H4 (cell line): ENCODE measurements around the gene PEX7. TPM values are rescaled to one million over a fixed set of nuclear protein-coding genes. Genes with fewer than 3 reads are reported as not detected.
"Not testable (repeated sequence)": the region's sequence is repeated elsewhere in the genome, so short reads cannot be mapped to it uniquely, and the experiment has no call there.

Source experiments
- DNase-seq: peaks from one replicate; pipeline ENCODE4 v3.0.0-alpha.2; 2015; ENCODE audit warnings: low spot score
- total RNA-seq: library from RNA; depleted of rRNA; stranded (reverse); fragments of >200 nt; shearing (Covaris generic); gene quantifications from 2 replicates; pipeline ENCODE4 v1.2.3, GENCODE V29; 2014

PEX7 gene
- total RNA-seq, 1 experiment from 2014 or later, result 8.2 TPM

DNA sequence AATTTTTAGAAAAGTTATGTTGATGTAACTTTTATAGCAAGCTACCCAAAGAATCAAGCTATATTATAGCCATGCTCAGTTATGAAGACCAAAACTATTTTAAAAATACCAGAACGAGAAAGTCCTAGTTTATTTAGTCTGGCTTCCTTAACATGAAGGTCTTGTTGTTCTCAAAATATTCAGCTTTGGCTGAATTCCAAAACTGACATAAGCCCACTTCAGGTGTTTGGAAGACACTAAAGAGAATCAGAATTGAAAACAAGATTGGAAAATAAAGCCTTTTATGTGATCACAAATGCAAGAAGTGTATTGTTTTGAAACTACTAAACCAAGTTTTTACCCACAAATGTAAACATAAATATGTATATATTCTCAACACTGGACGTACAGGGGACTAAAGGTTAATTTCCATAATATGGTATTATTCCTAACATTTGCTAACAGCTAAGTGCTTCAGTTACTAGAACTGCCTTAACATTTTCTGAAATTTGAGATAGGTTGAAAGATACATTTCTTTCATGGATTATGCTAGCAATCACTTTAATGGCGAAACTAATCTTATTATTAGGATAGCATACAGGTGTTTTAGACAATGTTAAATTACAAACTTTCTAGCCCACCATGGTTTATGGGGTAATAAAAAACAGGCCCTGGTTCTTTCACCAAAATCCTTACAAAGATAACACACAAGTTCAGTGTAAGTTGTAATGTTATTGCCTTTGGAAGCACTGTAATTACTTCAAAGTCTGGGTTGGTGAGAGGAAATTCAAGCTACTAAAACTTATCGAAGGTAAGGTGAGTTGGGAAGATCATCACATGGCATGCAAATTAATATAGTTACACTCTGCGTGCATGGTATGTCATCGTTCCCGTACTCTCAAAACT is 31.7 kb upstream of the PEX7 start:
- no peak for DNase-seq

DNA sequence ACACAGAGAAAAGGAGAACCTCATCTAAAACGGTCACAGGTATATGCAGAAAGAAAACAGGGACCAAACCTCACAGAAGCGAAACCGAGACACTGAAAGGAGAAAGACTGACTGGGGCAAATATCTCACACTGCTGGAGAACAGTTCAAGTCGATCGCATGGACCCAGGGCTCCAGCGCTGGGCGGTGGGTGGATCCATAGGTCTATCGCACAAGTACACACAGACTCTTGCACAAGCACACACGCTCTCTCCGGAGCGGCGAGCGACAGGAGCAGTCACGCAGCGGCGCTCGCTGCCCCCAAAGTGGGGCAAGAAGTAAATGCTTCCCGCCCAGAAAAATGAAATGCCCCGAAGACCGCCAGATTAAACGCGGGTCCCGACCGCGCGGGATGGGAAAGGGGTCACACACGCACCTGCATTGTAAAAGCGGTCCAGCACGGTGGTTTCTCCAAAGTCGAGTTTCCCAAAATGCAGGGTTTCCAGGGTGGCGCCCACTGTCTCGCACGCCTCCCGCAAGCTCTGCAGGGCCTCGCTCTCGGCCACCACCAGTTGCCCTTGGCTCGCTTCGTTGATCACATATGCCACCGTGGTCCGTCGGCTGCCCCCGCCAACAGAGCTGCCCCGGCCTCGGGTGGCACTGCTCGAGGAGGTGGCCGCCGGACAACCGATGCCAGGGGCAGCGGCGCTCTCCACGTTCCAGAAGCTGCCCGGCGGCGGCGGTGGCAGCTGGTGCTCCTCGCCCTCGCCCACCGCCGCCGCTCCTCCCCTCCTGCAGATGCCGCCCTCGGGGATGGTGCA is 30.9 kb upstream of the PEX7 start:
- DNase-seq, result peak; percentile 13

DNA sequence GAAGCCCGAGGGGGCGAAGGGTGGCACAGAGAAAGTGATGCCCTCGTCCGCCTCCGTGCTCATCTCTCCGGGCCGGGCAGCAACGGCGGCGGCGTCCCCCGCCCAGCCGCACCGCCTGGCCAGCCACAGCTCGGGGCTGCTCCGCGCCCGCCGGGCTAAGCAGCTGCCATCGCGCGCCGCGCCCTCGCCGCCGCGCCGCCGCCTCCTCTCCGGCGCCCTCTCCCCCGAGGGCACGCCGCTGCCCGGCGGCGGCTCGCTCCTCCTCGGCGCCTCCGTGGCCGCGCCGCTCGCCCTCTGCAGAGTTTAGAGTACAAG is 30.3 kb upstream of the PEX7 start:
- DNase-seq, result no peak

DNA sequence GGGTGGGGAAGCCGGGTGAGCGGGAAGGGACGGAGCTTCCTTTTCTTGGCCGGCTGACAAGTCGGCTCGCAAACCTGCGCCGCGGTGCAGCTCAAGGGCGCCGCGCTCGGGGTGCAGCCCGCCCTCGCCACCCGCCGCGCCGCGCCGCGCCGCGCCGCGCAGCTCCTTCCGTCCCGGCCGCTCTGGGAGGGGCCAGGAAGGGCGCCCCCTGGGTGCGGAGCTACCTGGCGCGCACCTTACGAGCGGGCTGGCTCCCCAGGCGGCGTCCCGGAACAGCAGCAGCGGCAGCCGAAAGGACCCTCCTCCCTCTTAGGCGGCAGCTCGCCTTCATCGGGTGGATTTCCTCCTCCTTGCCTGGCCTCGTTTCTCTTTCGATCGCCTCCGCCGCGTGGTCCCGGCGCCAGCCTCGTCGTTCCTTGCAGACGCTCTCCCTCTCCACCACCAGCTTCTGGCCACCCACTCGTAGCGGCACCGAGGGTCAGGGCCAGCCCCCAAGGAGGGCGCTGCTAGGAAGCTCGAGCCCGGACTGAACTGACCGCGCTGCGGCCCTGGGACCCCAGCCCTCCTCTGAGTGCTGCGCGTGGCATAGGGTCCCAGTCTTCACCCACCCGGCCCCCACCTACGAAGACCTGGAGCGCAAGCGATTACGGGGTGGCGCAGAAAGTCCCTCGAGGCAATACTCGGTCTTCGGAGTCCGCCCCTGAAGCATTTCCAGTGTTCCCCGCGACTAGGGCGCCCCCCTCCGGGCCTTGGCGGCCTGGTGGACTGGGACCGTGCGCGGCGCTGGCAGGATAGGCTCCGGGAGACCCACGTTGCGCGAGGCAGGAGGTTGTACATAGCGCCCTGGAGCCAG is 29.8 kb upstream of the PEX7 start, which contains the start of gene MAP3K5:
Gene MAP3K5 (minus strand): TSS at position 68 of the 853 bp plus-strand sequence. CDS start 320 bp downstream, outside the sequence.
- peak; percentile 55 for DNase-seq

DNA sequence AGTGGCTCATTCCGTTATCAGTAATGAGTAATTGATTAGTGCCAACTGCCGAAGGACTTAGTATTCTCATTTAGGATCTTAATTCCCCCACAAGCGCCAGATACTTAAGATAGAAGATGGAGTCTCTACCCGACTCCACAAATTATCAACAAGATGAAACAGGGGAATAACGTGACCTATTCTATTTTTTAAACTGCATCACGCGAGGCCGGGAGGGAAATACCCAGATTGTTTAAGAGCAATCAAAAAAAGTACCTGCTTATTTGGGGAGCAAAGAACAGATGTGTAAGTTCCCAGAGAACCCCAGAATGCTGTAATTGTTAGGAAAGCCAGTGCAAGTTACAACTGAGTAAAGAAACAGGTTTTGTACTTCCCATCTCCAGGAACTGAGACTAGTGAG is 29.0 kb upstream of the PEX7 start:
- DNase-seq, result no peak

DNA sequence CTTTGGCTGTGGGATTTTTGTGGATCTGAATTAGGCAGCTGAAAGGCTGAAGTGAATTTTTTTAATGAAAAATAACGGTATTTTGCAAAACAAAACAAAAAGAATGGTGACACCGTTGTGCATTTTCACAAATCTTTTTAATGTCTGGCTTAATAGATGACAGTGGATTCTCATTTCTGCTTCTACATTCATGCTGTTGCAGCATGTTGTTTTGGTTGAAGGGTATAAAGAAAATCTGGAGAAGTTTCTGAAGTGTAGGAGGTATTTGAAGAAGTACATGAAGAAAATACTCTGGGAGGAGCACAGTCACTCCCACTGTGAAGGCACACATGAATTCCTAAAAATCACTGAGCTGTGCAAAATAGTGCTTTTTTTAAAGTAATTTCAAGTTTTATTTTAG is 27.0 kb upstream of the PEX7 start:
- no peak for DNase-seq

DNA sequence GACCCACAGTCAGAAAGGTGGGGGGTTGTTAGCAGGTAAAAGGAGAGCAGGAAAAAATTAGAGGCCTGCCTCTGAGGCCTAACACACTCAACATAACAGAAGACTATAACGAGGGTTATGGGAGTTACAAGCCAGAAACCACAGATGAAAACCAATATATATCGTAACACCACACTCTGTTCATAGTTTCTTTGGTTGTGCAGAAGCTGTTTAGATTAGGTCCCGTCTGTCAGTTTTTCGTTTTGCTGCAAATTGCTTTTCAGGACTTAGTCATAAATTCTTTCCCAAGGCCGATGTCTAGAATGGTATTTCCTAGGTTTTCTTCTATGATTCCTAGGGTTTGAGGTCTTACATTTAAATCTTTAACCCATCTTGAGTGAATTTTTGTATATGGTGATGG is 26.4 kb upstream of the PEX7 start:
- no peak for DNase-seq

DNA sequence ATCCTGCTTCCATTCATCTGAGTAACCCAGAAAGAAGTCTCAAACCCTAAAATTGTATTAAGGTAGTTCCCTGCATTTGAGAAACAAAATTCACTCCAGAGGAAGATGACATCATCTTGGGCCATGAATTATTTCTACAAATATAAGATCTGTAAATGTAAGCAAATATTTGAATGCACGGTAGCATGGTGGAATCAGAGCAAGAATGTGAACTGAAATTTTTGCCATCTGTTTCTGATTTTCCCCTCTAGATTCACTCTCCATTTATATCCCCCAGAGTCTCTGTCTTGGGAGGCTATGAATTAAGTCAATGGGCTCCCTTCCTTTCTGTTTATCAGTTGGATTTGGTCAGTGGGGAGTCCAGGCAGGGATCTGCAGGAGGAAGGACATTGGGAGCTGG is 24.3 kb upstream of the PEX7 start:
- no peak for DNase-seq

DNA sequence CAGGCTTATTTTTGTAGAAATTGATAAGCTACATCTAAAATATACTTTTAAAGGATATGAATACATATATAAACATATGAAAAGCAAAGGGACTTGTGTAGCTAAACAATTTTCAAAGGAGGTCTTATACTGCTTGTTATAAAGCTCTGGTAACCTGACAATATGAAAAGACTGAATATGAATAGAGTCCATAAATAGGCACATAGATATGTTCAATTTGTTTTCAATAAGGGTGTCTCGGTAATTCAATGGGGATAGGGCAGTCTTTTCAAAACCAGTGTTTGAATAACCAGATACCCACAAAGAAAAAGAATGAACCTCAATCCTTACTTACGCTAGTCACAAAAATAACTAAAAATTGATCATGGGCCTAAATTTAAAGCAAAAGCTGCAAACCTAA is 20.8 kb upstream of the PEX7 start:
- DNase-seq, result no peak

DNA sequence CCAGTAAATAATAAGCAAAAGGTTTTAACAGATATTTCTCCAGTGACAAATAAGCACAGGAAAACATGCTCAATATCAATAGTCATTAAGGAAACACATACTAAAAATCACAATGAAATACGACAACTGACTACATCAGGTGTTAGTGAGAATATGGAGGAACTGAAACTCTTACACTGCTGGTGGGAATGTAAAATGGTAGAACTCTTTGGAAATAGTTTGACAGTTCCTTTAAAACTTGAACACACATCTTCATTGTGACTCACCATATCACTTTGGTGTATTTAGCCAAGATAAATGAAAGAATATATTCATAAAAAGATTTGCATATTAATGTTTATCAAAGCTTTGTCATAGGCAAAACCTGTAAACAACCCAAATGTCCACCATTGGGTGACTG is 18.8 kb upstream of the PEX7 start:
- no peak for DNase-seq

DNA sequence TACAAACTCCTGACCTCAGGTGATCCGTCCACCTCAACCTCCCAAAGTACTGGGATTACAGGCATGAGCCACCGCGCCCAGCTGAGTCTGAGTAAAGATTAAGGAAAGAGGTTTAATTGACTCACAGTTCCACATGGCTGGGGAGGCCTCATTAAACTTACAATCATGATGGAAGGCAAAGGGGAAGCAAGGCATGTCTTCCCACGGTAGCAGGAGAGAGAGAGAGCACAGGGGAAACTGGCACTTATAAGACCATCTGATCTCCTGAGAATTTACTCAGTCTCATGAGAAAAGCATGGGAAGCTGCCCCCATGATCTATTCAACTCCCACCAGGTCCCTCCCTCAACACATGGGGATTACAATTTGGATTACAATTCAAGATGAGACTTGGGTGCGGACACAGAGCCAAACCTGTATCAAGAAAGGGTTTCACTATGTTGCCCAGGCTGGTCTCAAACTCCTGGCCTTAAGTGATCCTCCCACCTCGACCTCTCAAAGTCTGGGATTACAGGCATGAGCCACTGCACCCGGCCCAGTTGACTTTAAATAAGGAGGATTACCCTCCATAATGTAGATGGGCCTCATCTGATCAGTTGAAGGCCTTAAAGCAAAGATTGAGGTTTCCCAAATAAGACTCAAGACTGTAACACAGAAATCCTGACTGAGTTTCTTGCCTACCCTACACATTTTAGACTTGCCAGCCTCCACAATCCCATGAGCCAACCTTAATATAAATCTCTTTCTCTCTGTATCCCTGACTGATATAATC is 13.1 kb upstream of the PEX7 start:
- no peak for DNase-seq

DNA sequence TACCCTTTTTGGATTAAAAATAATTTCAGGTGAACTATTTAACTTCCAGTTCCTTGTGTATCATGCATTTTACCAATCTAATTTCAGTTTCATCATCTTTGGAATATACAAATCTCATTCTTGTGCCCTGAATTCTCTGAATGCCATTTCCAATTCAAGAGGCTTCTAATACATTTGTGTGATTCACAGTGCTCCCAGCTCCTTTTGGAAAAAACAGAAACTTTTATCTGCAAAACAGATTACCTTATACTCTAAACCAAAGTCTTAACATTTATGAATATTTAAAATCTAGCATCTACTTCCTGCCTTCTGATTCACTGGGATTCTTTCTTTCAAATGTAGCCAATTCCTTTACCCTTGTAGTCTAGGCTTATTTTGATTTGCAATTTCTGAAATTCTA is 11.1 kb upstream of the PEX7 start:
- no peak for DNase-seq

DNA sequence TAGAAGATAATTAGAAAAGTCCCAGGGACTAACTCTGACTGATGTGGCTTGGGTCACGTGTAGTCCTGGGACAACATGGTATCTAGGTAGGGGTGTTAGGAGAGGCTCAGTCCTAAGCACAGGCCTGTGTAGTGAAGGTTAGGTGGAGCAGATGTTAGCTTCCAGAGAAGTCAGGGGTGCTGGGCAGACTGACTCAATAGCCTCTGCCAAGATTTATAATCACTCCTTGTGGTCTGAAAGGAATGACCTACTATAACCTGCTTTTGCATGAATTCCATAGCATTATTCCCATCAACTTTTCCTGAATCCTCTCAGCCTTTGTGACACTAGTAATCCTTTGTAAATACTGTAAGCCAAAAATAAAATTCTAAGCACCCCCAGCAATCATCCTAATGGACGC is 10.2 kb upstream of the PEX7 start:
- no peak for DNase-seq

DNA sequence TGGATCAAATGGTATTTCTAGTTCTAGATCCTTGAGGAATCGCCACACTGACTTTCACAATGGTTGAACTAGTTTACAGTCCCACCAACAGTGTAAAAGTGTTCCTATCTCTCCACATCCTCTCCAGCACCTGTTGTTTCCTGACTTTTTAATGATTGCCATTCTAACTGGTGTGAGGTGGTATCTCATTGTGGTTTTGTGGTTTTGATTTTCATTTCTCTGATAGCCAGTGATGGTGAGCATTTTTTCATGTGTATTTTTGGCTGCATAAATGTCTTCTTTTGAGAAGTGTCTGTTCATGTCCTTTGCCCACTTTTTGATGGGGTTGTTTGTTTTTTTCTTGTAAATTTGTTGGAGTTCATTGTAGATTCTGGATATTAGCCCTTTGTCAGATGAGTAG is 6.8 kb upstream of the PEX7 start:
- DNase-seq, result not testable (repeated sequence)

DNA sequence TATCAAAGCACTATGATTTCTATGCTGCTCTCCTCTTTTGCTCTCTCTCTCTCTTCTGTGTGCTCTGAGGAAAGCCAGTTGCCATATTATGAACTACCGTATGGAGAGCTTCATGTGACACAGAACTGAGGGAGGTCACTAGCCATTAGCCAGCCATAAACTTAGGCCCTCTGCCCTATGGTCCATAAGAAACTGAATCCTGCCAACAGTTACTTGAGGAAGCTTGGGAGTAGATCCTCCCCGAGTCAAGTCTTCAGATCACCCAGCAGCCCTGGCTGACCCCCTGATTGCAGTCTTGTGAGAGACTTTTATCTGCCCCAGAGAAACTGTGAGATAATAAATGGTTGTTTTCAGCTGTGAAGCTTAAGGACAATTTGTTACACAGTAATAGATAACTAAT is 5.7 kb upstream of the PEX7 start:
- DNase-seq, result no peak

DNA sequence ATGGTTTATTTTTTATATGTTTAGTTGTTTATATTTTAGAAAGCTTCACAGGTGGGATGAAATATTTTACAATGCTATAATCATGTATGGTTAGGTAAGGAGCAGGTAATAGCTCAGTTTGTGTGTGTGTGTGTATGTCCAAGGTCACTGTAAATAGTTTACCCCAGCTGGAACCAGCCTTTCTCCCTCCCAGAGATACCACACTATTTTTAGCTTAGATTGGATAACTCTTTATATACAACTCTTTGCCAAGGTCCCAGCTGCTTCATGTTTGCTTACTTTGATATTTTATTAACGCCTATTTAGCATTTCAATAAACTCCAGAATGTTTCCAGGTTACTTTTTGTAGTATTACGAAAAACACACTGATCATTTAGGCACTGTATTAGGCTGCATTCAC is 1.8 kb upstream of the PEX7 start:
- no peak for DNase-seq

DNA sequence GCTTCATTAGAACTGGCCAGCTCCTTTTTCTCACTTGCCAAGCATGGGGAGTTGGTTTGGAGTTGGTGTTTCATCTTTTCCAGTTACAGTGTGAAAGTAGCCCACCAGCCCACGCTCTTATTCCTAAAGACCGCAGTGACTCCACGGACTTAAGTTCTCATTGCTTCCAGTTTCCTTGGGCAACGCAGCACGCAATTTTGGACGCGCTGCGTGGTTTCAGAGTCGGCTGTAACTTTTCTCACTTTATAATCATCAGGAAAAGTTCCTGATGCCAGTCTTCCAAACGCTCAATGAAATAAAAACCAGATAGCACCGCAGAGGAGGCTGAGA is 381 bp upstream of the PEX7 start:
- DNase-seq, result no peak

DNA sequence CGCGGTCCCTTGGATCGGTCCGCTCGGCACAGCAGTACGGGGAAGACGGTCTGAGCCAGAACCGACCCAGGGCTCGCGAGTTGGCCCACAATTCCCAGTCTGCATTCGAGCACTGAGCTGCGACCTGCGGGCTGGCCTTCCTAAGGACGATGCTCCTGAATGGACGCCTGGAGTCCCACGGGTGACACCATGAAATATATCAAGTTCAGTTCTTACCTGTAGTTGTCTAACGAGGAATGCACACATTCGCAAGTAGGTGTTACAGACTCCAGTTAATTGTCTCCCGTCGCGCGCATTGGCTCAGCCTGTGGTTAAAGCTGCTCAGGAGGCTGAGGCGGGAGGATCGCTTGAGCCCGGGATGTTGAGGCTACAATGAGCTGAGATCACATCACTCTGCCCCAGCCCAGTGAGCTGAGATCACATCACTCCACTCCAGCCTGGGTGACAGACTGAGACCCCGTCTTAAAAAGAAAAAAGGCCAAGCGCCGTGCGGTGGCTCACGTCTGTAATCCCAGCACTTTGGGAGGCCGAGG is 802 bp downstream of the PEX7 start:
- DNase-seq, result no peak

DNA sequence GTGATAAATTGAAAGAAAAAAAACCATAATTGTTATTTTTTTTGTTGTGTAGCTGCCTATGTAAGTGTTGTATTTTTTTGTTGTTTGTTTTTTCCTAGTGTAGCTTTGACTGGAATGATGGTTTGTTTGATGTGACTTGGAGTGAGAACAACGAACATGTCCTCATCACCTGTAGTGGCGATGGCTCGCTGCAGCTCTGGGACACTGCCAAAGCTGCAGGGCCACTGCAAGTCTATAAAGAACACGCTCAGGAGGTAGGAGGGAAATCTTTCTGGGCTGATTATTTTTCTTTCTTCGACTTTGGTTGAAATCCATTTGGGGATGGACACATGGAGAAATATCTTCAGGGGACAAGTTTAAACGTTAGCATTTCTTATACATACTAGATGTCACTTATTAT is 3.8 kb downstream of the PEX7 start:
- DNase-seq, result no peak

DNA sequence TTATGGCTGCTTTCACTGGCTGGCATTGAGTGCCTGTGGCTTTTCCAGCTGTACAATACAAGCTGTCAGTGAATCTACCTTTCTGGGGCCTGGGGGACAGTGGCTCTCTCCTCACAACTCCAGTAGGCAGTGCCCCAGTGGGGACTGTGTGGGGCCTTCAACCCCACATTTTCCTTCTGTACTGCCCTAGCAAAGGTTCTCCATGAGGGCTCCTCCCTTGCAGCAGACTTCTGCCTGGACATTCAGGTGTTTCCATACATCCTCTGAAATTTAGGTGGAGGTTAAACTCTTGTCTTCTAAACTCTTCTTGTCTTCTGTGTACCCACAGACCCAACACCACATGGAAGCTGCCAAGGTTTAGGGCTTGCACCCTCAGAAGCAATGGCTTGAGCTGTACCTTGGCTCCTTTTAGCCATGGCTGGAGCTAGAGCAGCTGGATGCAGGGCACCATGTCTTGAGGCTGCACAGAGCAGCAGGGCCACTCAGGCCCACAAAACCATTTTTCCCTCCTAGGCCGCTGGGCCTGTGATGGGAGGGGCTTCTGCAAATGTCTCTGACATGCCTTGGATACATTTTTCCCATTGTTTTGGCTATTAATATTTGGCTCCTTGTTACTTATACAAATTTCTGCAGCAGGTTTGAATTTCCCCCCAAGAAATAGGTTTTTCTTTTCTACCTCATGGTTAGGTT is 9.6 kb downstream of the PEX7 start:
- DNase-seq, result no peak
